ENCODE measurements around the gene DST.

Gene DST

DNA sequence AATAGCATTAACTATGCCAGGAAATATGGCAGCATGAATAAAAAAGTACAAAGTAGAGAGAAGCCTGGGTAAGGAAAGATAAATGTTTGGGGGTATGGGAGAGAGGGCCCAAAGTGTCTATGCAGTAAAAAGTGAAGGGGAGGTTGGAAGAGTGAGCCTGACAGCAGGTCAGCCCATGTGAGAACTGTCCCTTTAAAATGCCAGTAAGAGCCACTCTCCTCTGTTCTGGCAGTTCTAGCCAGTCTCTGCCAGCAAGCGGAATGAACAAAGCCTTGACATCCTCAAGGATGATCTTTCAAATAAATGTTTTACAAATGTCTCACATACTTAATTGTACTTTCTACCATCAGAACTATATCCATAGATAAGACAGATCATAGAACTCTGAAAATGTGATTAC, 164.5 kb downstream of the DST start:
- DNase-seq, result no peak

DNA sequence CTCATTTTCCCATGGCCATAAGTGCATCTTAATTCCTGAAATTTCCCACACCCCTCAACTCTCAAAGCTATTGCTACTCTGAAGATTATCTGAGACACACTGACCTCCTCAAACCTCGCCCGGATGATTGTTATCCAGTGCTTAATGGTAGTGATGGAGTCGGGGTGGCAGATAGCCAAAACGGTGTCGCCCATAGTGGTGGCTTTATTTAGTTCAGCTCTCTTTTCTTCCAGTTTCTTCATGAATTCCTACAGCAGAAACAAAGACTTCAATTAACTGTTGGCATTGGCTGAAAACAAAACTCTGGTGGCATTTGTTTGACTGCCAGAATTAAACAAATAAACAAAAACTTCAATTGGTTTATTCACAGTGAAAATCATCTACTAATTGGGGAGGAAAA, 165.4 kb downstream of the DST start:
- no peak for DNase-seq

DNA sequence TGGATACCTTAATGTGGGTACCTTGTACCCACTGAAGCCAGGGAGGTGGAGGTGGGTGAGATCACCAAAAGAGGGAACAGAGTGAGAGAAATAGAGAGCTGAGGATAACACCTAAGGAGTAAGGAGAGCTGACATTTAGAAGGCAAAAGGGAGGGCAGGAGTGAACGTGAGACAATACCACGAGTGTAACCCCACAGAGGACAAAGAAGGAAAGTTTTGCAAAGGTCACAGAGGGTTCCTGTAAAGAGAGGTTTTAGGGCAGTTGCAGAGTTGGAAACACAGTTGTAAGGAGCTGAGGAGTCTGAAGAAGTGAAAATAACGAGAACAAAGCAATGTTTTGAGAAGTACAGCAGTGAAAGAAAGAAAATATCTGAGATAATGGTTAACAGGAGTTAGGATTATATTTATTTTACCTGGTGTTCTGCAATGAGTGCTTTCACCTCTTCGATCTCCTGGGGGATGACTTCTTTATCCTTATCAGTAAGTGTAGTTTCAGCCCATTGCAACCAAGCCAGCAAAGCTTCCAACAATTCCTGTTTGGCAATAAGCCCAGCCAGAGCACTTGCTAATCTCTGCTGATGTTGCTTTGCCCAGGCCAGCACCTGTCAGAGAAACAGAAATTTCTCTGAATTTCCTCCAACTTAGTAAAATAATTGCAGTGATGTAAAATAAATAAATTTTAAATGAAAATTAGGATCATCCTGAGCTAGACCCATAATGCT, 166.8 kb downstream of the DST start:
- peak; percentile 83 for DNase-seq

DNA sequence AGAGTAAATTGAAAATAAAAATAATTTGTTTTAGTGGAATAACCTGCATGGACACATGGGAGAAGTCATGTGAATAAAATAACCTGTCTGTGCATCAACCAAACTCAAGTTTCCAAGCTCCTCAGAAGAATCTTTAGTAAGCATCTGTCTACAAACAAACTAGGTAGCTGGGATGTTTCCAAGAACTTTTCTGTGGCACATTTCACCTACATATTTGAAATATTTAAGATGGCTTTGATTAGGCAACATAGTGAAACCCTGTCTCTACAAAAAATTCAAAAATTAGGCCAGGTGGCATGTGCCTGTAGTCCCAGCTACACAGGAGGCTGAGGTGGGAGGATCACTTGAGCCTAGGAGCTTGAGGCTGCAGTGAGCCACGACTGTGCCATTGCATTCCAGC, 168.2 kb downstream of the DST start:
- peak; percentile 5 for DNase-seq

DNA sequence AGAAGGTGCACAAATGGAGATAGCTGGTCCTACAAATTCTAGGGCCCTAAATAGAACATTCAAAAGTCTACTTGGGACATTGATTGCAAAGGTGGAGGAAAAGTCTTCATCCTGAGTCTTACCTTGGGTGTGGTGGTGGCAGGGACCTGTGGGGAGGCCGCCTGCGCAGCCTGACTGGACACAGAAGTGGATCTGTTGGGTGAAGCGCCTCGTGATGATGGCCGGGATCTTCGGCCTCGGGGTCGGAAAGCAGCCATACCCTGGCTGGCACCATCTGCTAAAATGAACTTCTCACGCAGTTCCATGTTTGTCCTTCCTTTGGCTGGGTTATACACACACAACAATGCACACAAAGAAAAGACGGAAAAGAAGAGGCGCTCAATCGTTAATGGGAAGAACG, 179.2 kb downstream of the DST start:
- no peak for DNase-seq

DNA sequence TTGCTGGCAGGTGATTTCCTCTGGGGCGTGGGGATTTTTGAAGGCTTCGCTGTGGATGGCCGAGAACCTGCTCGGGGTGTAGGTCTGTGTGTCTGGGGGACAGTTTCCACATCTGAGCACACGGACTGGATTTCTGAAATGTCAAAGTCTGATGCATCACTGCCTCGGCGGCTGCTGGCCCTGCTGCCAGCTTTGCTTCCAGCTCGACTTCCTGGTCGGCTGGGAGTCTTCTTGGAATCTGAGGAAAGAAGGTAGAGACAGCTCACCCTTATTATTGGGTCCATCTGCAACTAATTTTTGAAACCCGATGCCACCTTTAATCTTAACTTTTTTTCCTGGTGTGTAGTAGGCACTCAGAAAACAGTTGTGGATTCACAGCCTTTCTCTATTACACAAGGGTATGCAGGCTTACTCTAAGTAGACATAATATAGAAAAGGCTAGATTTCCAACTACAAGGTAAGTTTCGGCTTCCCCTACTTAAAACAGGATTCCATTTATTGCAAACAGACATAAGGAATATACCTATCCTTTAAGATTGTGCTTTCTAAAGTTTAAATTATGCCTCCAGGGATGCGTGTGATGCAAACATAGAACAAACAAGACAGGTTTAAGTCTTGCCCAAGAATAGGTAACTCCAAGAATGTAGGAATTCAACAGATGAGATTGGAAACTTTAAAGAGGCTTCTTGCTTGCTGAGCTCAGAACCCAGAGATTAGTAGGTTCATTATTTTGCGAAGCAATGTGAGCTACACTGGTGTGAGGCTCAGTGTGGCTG, 183.5 kb downstream of the DST start:
- DNase-seq, result no peak

DNA sequence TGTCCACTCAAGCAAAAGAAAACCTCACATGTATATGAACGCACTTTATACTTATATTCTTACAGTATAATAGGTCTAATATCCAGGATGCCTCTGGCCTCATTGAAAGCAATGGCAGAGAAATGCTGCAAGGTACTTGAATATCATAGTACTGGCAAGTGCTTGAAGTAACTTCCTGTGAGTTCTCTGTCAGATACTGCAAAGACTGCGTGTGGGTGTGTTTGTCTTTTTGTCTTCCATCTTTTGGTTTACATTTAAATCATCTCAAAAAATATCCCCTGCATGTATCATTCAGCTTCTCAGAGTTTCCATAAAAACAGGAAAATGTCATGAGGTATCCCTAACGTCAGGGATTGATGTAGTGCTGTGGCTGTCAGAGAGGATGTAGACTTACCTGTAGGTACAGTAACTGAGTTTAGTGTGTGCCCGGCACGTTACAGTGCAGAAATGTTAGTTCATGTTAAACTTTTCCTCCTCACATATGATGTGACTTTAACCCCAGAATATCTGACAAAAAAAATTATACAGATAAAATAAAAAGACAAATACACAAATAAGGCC, 184.3 kb downstream of the DST start:
- DNase-seq, result no peak

DNA sequence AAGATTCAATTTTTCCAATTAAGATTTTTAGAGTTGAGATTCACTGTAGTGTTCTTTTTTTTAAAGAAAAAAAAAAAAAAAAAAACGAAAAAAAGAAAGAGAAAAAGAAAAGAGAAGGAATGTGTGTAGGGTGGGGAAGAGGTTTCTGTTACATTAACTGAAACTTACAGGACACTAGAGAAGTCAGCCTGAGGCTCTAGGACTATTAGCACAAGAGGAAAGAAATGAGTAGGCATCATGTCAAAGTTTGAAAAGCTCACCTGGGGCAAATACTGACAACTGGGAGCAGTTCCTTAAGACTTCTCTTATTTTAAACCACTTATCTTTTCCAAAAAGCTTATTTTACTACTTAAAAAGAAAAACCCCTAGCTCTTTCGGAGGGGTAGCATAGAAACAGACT, 185.9 kb downstream of the DST start:
- DNase-seq, result no peak

DNA sequence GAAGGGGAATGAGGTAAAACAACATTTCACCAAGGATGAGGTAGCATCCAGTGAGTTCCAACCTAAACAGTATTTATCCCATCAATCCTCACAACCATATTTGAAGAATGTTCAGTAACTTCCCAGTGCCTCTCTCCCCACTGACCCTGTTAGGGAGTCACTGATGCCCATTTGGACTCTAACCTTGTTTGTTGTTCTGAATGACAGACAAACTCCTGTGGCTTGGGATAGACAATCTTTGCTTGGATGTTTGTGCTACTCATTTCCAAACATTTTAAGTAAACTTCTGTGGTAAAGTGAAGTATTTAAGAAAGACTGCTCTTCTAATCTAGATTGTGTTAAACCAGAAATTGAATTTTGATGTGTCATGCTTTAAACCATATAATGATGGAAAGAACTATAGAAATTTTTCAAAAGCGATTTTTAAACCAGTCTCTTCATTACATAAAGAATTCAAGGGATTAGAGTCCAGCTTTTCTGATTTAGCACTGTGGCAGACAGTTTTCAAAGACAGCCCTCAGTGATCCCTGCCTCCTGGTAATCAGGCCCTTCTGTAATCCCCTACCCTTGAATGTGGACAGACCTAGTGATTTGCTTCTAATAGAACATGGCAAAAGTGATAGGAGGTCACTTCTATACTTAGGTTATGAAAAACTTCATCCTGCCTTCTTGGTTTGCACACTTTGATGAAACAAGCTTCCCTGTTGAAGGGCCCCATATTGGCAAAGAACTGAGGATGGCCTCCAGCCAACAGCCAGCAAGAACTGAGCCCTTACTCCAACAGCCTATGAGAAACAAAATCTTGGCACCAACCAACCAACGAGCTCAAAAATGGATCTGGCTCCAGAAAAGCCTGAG, 191.6 kb downstream of the DST start:
- DNase-seq, result peak; percentile 67

DNA sequence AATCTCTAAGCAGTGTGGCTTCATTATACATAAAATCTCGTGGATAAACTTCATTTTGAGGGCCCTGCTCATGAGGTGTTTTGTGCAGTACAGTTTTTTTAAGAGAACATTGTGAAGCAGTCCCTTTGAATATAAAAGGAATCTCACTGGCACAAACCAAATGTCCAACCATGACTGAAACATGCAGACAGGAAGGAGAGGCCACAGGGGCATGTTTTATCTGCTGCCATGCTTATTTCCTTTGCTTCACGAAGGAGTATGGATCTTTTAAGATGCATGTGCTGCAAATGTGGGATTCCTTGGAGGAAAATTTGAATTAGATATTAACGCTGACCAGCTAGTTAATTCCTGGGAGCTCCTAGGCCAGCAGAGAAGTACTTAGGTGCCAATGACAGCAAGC, 192.3 kb downstream of the DST start:
- no peak for DNase-seq

DNA sequence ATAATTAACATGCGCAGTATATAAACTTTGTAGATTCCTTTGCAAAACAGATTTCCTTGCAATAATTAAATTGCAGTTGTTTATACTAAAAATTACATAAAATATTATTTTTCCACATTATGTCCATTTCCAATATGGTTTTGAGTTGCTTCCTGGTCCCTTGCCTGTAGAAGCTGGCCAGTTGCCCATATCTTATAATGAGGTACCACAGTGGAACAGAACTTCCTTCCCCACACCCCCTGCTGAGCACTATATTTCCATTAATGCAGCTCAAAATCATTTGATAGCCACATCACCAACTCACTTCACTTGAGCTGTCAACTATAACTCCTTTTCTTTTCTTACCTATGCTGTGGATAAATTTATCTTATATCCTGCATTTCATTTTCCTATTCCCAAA, 194.6 kb downstream of the DST start:
- DNase-seq, result no peak

DNA sequence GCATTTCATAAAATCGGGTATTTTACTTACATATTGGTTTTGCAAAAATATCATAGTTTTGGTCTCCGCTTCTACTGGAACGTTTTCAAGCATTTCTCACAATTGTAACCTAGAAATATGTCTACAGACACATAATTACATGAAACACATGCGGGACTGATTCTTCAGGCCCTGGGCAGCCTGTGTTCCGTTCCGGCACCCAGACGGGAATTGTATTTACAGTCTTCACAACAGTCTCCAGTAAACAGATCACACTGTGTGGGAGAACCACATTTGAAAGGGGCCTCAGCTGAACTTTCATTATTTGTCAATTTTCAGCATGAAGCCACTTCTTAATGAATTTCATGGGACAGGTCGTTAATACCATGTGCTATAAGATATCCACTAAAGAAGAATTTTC, 196.9 kb downstream of the DST start:
- DNase-seq, result no peak

DNA sequence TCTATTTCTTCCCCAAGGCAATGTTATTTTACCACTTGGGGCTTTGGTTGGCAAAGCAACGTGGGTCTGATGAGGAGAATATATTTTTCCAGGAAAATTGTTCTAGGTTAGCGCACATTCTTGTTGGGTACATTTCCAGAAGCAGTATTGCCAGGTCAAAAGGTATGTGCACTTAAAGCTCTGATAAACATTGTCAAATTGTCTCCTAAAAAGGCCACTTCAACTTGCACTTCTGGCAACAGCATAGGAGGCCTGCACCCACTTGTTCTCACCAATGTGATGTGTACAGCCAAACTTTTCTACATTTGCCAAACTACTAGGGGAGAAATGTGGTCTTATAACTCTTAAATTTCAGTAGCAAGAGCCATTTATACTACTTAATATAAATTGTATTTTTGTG, 197.8 kb downstream of the DST start:
- DNase-seq, result no peak

DNA sequence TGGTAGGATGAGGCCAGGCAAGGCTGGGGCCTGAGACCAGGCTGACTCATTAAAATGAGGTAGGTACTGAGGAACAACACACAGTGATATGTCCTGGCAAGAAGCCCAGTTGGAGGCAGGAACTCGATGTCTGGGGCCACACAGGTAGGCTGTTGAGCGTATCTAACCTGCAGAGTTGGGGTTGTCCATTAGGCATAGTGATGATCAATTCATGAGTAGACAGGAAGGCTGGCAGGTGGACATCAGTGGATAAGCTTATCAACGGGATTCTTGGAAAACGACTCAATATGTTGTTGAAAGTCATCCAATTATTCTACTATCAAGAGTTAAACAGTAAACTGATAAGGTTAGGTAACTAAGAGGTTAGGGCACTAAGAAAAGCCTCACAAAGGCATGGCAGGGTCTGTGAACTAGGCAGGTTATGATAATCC, 202.1 kb downstream of the DST start:
- DNase-seq, result peak; percentile 36

DNA sequence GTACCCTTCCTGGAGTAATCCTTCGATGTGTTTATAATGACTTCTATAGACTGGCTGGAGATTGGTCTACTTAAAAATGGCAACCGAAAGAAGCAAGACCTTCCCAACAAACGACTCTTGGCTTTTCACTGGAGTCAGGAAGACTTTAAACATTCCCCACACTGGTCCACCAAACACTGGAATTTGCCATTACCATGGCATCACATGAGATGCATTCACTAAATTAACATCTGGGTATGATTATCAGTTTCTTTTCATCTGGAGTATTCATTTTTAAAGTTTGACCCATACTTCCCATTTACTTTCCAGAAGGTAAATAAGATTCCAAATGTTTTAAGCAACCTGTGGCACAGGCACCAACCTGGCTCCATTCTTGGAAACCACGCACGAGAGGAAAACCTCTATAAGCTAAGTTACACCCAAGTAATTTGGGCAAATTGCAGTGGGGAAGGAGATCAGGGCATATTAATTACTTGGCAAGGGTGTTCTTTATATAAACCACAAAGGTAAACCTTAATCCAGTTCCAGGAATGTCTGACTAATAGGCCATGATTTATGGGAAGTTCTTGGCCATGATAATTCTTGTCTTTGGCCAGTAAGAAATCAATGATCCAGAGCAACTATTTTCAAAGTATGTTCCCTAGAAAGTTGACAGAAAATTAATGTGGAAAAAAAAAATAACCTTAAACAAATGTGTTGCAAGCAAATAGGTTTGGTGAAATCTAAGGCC, 205.4 kb downstream of the DST start:
- DNase-seq, result peak; percentile 28

DNA sequence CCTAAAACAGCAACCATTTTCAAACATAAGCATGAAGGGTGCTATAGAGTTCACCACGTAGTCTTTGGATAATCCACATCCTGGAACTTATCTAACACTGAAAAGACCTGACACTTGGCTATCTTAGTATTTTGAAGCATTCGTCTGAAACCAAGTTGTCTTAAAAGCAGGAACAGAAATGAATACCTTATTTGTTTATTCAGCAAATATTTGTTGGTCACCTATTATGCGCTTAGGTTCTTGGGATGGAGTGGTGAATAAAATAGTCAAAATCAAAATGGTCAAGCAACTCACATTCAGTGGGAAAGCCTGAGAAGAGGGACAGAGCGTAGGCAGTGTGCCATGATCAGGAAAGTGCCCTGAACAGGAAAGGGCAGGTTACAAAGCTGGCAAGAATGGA, 206.9 kb downstream of the DST start:
- no peak for DNase-seq

DNA sequence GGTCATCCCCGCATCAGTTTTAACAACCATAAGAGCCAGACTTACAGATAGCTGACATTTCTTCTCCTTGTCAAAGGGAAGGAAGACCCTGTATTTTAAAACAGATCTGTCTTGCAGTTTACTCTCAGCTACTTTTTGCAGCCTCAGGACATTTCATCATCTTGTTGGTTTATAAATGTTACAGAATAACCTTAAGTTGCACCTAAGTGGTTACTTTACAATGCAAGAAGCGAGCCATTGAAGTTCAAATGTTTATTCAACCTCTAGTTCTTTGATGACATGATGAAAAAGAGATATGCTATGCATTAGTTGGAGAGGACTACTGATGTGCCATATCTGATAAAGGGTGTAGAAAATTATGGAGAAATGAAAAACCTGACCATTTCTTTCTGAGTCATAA, 207.4 kb downstream of the DST start:
- DNase-seq, result no peak

DNA sequence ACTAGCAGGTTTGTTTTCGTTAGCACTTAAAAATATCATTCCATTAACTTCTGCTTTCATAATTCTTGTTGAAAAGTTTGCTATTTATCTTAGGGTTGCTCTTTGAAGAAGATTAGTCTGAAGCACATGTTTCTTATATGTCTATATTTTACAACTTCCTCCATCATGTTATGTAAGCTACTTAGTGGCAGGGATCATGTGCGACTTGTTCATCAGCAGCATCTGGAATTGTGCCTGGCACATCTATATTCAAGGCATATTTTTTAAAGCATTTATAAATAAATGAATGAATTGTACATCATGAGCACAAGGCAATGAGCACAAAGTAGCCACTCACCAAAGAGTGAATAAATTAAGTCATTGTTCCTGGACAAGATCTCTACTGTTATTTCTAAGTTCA, 208.1 kb downstream of the DST start:
- DNase-seq, result no peak

DNA sequence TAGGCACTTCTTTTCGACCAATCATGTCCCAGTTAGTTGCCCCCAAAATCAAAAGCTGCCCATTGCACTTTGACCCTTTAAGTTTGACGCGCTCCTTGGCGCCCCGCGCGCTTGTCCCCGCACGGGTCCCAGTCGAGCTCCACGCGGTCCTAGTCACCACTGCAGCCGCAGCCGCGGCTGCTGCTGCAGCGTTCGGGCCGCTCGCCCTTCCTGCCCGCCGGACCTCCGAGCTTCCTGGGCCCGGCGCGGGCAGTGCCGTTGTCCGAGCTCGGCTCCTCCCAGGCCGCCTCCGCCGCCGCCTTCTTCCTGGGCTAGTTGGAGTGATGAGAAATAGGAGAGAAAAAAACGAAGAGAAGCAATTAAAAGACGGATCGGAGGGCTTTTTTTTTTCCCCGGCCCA, 209.6 kb downstream of the DST start:
- no peak for DNase-seq

DNA sequence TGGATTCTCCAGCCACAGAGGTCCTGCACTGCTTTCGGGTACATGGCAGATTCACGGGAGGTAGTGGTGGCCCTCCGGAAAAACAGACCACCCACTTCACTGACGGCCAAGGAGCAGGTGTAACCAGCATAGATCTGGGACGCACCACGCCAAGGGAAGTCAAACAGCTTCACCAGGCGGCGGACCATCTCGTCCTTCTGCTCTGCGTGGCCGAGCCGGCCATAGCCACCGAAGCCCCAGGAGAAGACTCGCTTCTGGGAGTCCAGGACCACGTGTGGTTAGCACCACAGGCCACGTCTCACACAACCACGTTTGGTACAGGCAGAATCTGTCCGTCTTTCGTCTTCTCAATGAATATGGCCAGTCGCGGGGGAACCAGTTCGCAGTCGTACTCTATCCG, 210.5 kb downstream of the DST start:
- no peak for DNase-seq

DNA sequence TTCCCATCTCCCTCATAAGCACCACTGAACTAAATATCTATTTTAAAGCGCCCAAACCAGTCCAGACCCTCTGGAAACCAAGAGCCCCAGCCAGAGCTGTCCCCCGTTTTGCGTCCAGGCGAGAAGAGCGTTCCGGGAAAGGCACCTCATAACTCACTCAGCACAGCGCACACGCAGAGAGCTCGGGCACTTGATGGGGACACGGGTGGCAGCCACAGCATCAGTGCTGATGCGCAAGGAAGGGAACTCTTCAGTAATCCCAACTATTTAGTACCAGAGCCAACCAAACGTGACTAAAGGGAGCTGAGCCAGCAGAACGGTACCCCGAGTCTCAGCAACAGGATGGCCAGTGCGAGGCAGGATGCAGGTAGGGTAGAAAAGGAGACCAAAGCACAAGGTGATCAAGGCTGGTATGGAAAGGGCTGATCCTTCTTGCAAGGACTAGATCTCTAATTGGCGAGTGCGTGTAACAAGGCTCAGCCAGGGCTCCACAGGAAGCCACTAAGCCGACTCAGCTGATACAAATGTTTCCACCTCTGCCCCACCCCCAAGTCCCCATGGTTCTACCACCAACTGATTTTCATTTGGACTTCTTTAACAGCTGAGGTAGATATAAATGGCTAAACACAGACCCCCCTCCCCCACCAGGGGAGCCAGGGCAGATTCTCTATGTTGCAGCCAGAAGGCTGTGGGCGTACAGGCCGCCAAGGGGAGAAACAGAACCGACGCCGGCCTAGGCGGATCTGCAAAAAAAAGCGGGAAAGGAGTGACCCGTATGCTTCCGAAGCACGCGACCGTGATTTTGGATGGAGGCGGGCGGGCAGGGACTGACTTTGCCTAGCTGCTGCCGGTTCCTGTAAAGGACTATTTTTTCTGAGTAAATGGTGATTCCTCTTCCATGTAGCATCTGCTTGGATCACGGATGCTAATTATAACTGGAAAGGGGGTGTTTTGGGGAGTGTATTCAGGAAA, 211.8 kb downstream of the DST start:
- DNase-seq, result no peak

All from NCI-H226 (cell line).